Measurements from ENCODE around the gene EXOG.

EXOG gene

DNA sequence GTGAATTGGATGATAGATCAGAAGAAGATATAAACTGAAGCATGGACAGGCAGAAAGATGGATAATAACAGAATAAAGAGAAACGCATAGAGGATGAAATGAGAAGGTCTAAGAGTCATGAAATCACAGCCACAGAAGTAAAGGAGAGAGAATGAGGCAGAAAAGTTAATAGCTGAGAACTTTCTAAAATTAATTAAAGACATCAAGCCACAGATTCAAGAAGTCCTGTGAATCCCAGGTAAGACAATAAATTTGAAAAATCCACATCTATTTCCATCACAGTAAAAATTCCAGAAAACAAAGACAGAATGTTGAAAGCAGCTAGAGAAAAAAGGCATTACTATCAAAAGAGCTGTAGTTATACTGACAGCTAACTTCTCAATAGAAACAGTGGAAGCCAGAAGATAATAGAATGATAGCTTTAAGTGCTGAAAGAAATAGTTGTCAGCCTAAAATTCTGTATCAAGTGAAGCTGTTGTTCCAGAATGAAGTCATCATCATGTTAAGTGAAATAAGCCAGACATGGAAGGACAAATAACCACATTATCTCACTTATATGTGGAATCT lies 30.5 kb upstream of the EXOG start:
- no peaks in the 10 kb centered on the region for H3K79me2 ChIP-seq (ENCODE audit: insufficient read depth, low read length)
- H3K4me3 ChIP-seq (ENCODE audit: insufficient read depth, low read length, poor library complexity, severe bottlenecking): no peak overlapping the region
- H3K27ac ChIP-seq (ENCODE audit: low read depth, low read length): no peak overlapping the region
- no peak for TF ChIP-seq EZH2phosphoT487 (conservative IDR thresholded peaks at IDR 0.05; ENCODE audit: low read length)
- TF ChIP-seq, protein P1, sequence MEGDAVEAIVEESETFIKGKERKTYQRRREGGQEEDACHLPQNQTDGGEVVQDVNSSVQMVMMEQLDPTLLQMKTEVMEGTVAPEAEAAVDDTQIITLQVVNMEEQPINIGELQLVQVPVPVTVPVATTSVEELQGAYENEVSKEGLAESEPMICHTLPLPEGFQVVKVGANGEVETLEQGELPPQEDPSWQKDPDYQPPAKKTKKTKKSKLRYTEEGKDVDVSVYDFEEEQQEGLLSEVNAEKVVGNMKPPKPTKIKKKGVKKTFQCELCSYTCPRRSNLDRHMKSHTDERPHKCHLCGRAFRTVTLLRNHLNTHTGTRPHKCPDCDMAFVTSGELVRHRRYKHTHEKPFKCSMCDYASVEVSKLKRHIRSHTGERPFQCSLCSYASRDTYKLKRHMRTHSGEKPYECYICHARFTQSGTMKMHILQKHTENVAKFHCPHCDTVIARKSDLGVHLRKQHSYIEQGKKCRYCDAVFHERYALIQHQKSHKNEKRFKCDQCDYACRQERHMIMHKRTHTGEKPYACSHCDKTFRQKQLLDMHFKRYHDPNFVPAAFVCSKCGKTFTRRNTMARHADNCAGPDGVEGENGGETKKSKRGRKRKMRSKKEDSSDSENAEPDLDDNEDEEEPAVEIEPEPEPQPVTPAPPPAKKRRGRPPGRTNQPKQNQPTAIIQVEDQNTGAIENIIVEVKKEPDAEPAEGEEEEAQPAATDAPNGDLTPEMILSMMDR (IDR thresholded peaks at IDR 0.05; ENCODE audit: insufficient read depth, low read length, poor library complexity, severe bottlenecking): no peak
- H3F3A ChIP-seq (ENCODE audit: insufficient read depth): no peaks in the 10 kb centered on the region
- H3K9me3 ChIP-seq (ENCODE audit: insufficient read depth, low read length): peaks cover 14% of the 10 kb centered on the region; the same call in 1 of the 2 replicates
- H3K27me3 ChIP-seq (ENCODE audit: low read length): no peaks in the 10 kb centered on the region
- no peaks in the 10 kb centered on the region for H3K9me2 ChIP-seq (replicated peaks; ENCODE audit: insufficient read depth, low read length)
- H4K20me1 ChIP-seq (ENCODE audit: low read depth, low read length): no peaks in the 10 kb centered on the region
- H3K9ac ChIP-seq (ENCODE audit: low read length): no peak overlapping the region
- H2AFZ ChIP-seq (ENCODE audit: low read depth, low read length, severe bottlenecking): no peak overlapping the region
- H3K36me3 ChIP-seq (ENCODE audit: low read length): 0 out of 2 replicates have a peak, but pooled peaks cover 4% of the 10 kb centered on the region
- no peak overlapping the region for H3K4me2 ChIP-seq (ENCODE audit: low read depth, low read length, poor library complexity, severe bottlenecking)

- Histone ChIP-seq H3F3A (ENCODE audit: insufficient read depth) (no peaks in the 10 kb centered on the region), H3K79me2 (ENCODE audit: insufficient read depth, low read length) (no peaks in the 10 kb centered on the region), H4K20me1 (ENCODE audit: low read depth, low read length) (no peaks in the 10 kb centered on the region), H2AFZ (ENCODE audit: low read depth, low read length, severe bottlenecking) (no peak overlapping the region), H3K9ac (ENCODE audit: low read length) (no peak overlapping the region), H3K9me2 (replicated peaks; ENCODE audit: insufficient read depth, low read length) (no peaks in the 10 kb centered on the region), H3K36me3 (ENCODE audit: low read length) (0 out of 2 replicates have a peak, but pooled peaks cover 4% of the 10 kb centered on the region), H3K27me3 (ENCODE audit: low read length) (no peaks in the 10 kb centered on the region), H3K4me2 (ENCODE audit: low read depth, low read length, poor library complexity, severe bottlenecking) (no peak overlapping the region), H3K27ac (ENCODE audit: low read depth, low read length) (no peak overlapping the region), H3K9me3 (ENCODE audit: insufficient read depth, low read length) (peaks cover 15% of the 10 kb centered on the region; the same call in 1 of the 2 replicates), H3K4me3 (ENCODE audit: insufficient read depth, low read length, poor library complexity, severe bottlenecking) (no peak overlapping the region)
- TF ChIP-seq, protein P1 (IDR thresholded peaks at IDR 0.05; ENCODE audit: insufficient read depth, low read length, poor library complexity, severe bottlenecking): no peak
- TF ChIP-seq EZH2phosphoT487 (conservative IDR thresholded peaks at IDR 0.05; ENCODE audit: low read length): no peak
Measured at GRCh38 chr3:38468765-38469164, 27.4 kb upstream of the EXOG start.

- Histone ChIP-seq H3K79me2 (ENCODE audit: insufficient read depth, low read length) (no peaks in the 10 kb centered on the region), H3K9ac (ENCODE audit: low read length) (no peak overlapping the region), H2AFZ (ENCODE audit: low read depth, low read length, severe bottlenecking) (no peak overlapping the region), H3K36me3 (ENCODE audit: low read length) (0 out of 2 replicates have a peak, but pooled peaks cover 4% of the 10 kb centered on the region), H3K4me2 (ENCODE audit: low read depth, low read length, poor library complexity, severe bottlenecking) (no peak overlapping the region), H3K27ac (ENCODE audit: low read depth, low read length) (no peak overlapping the region), H3K9me3 (ENCODE audit: insufficient read depth, low read length) (peaks cover 15% of the 10 kb centered on the region; the same call in 1 of the 2 replicates), H4K20me1 (ENCODE audit: low read depth, low read length) (no peaks in the 10 kb centered on the region), H3F3A (ENCODE audit: insufficient read depth) (no peaks in the 10 kb centered on the region), H3K9me2 (replicated peaks; ENCODE audit: insufficient read depth, low read length) (no peaks in the 10 kb centered on the region), H3K27me3 (ENCODE audit: low read length) (no peaks in the 10 kb centered on the region), H3K4me3 (ENCODE audit: insufficient read depth, low read length, poor library complexity, severe bottlenecking) (no peak overlapping the region)
- TF ChIP-seq EZH2phosphoT487 (conservative IDR thresholded peaks at IDR 0.05; ENCODE audit: low read length): no peak
Measured at GRCh38 chr3:38469852-38470251, 26.3 kb upstream of the EXOG start.

DNA sequence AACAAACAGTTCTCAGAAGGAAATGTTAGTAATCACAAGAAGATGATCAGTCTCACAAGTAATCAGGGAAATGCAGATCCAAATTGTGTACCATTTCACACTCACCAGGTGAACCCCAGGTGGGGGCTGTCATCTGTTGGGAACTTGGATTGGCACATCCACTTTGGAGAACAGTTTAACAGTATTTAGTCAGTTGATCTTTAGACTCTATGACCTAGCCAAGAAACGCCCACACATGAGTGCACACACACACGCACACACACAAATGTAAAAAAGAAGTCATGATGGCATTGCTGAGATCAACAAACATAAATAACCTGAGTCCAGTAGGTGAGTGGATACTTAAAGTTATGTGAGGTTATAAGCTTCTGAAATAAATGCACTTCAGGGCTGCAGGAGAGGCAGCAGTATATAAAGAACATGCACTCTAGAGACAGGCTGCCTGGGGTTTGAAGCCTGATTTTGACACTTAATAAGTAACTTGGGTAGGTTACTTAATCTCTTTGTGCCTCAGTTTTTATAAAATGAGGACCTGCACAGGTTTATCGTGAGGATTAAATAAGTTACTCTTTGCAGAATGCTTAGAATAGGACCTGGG lies 24.8 kb upstream of the EXOG start:
- no peaks in the 10 kb centered on the region for H3F3A ChIP-seq (ENCODE audit: insufficient read depth)
- H4K20me1 ChIP-seq (ENCODE audit: low read depth, low read length): no peaks in the 10 kb centered on the region
- no peaks in the 10 kb centered on the region for H3K9me2 ChIP-seq (replicated peaks; ENCODE audit: insufficient read depth, low read length)
- peaks cover 15% of the 10 kb centered on the region; the same call in 1 of the 2 replicates for H3K9me3 ChIP-seq (ENCODE audit: insufficient read depth, low read length)
- H3K9ac ChIP-seq (ENCODE audit: low read length): no peak overlapping the region
- no peak overlapping the region for H3K27ac ChIP-seq (ENCODE audit: low read depth, low read length)
- no peaks in the 10 kb centered on the region for H3K79me2 ChIP-seq (ENCODE audit: insufficient read depth, low read length)
- H3K4me3 ChIP-seq (ENCODE audit: insufficient read depth, low read length, poor library complexity, severe bottlenecking): no peak overlapping the region
- H3K27me3 ChIP-seq (ENCODE audit: low read length): no peaks in the 10 kb centered on the region
- H3K4me2 ChIP-seq (ENCODE audit: low read depth, low read length, poor library complexity, severe bottlenecking): no peak overlapping the region
- H2AFZ ChIP-seq (ENCODE audit: low read depth, low read length, severe bottlenecking): no peak overlapping the region
- TF ChIP-seq, protein P1 (IDR thresholded peaks at IDR 0.05; ENCODE audit: insufficient read depth, low read length, poor library complexity, severe bottlenecking): no peak
- TF ChIP-seq EZH2phosphoT487 (conservative IDR thresholded peaks at IDR 0.05; ENCODE audit: low read length): no peak
- H3K36me3 ChIP-seq (ENCODE audit: low read length): 0 out of 2 replicates have a peak, but pooled peaks cover 4% of the 10 kb centered on the region

Measured in SU-DHL-6 (cell line).